Measurements from ENCODE around the gene GPR4.

- TF ChIP-seq, protein P1, sequence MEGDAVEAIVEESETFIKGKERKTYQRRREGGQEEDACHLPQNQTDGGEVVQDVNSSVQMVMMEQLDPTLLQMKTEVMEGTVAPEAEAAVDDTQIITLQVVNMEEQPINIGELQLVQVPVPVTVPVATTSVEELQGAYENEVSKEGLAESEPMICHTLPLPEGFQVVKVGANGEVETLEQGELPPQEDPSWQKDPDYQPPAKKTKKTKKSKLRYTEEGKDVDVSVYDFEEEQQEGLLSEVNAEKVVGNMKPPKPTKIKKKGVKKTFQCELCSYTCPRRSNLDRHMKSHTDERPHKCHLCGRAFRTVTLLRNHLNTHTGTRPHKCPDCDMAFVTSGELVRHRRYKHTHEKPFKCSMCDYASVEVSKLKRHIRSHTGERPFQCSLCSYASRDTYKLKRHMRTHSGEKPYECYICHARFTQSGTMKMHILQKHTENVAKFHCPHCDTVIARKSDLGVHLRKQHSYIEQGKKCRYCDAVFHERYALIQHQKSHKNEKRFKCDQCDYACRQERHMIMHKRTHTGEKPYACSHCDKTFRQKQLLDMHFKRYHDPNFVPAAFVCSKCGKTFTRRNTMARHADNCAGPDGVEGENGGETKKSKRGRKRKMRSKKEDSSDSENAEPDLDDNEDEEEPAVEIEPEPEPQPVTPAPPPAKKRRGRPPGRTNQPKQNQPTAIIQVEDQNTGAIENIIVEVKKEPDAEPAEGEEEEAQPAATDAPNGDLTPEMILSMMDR (optimal IDR thresholded peaks at IDR 0.05 in 1 of 3, IDR thresholded peaks at IDR 0.05 in 1 of 3, conservative IDR thresholded peaks at IDR 0.05 in 1 of 3; ENCODE audit: extremely low read depth in 1 of 3, insufficient read depth in 2 of 3, low read length in 3 of 3), result no peak
- TF ChIP-seq EZH2 (IDR thresholded peaks at IDR 0.05; ENCODE audit: low read length), result no peak
Measured at GRCh38 chr19:45575216-45575615, 26.8 kb downstream of the GPR4 start.
